GM18870 (cell line): ENCODE data around the gene TADA3.

Experiments used
- ATAC-seq: cut with Tn5 transposase; IDR thresholded peaks from one replicate; pipeline ENCODE4 v1.9.1; 2021; ENCODE audit warnings: moderate library complexity; ENCODE audit not compliant: unreplicated experiment

Gene TADA3

DNA sequence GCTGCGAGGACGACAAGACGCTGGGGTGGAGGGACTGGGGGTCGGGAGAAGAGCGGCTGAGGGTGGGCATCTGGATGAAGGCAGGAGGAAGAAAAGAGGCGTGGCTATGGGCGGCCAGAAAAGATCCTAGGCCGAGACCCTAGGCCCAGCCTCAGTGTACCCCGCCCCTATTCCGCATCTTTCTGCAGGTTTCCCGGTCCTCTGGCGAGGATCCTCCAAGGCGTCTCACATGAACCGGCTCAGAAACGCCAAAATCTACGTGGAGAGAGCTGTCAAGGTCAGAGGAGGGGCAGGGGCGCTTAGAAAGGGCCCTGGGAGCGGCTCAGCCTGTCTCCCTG, 18.1 kb upstream of the TADA3 start:
- no peak for ATAC-seq

DNA sequence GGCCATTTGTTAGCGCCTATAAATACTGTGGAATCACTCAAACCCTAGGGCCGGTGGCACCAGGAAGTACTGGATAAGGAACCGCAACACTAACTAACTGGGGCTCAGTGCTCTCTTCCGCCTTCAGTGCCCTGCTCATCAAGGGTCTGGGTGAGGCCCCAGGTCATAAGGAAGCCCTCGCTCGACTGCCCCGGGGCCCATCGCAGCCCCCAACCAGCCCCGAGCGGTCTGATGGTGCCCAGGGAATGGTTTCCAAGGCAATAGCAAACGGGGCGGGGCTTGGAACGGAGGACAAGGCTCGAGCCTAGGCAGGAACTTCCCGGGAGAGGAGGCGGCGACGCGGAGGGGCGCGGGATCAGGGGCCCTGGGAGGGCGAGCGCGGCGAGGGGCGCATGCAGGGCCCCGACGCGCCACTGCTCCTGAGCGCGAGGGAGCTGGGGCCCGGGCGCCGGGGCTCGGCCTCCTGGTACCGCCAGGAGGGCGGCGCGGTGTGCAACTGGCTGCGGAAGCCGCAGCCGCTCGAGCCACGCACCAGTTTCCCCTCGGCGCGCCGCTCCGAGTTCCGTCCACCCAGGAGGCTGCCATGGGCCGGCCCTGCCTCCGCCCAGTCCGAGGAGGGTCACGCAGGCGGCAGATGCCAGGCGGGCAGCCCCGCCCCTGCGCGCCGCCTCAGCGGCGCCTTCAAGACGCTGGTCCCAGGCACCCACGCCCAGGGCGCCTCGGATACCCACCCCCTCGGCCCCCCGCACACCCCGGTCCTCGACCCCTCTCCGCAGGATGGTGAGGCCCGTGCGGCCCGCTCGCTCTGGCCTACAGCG, 17.6 kb upstream of the TADA3 start, which contains the start of gene TTLL3:
TTLL3 (plus strand) TSS at position 648 of the 818 bp plus-strand sequence. CDS start 400 bp downstream, outside the sequence.
- ATAC-seq = no peak

DNA sequence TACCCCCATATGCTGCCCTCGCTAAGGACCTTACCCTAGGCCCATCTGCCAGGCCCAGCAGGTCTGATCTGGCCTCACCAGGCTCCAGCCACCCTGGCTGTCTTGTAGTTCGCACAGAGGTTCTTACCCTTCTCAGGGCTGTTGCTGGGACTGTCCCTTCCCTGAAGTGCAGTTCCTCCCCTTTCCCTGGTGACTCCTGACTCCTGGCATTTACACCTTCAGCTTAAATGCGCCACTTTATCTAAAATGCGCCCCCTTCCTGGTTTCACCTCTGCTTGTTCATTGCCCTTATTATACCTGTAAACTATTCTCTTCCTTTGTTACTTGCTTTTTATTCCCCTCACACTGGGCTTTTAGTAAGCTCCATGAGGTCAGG, 17.0 kb upstream of the TADA3 start:
- ATAC-seq = no peak

DNA sequence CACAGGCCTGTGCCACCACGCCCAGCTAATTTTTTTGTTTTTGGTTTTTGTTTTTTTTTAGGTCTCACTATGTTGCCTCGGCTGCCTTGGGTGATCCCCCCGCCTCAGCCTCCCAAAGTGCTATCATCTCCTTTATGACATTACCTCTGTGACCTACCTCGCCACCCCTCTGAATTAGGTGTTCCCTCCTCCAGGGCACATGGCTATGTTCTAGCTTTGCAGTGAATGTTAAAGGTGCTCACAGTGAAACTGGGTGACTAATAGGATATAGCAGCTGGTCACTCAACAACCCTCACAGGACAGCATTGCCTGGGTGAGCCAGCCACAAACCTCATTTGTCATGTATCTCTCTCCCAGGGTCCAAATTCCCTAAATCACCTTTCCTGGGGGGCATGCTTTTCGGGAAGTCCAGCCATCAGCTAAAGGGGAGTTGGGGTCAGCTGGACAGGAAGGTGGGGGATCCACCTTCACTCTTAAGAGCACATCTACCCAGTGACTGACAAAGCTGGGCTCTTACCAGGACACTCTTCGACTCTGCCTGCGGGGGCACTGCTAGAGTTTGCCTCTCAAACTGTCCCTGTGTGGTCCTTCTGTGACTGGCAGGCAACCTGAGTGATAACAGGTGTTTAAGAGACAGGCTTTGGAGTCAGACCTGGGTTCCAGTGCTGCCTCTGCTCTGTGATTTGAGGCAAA, 16.2 kb upstream of the TADA3 start:
- no peak for ATAC-seq

DNA sequence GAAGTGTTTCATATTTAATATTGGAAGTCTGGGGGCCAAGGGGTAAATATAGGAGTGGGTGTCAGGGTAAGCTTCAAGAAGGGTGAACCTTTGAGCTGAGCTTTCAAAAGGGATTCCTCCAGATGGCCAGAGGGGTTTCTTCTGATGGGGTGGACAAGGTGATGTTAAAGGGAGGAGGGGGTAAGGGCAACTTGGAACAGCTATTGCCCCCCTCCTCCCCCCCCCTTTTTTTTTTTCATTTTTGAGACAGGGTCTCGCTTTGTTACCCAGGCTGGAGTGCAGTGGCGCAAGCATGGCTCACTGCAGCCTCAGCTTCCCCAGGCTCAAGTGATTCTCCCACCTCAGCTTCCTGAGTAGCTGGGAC, 15.7 kb upstream of the TADA3 start:
- no peak for ATAC-seq

DNA sequence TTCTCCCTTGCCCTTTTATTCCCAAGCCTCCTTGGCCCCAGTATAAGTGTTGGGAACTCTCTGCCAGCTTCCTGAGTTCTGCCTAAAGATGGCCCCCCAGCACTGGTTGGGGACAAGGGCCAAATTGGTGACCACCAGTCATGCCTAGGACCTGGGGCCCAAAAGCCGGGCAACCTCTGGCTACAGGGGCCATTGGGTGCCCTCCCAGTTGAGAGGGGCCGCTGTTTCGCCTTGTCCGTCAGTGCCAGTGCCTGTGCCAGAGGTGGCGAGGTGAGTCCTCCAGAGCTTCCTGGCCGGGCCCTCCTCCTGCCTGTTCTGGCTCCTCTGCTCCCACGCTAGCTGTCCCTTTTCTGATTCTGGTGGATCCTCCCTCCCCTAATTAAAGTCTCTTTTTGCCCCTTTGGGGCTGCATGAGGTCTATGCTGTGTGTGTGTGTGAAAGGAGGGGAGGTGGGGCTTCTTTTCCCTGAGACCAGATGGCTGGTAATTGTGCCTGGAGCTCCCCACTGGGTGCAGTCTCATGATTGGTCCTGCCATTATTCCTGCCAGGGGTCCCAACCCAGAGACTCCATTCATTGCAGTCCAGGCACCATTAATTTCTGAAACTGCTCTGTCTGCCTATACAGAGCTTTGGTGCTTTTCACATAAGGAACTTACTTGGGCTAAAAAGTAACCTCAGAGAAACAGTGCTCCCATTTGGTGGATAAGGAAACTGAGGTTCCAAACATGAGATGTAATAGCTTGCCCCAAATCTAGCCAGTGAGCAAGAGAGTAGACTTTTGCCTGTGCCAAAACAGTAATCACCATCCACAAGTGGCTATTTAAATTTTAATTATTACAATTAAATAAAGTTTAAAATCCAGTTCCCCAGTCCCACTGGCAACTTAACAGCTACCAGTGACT, 14.7 kb upstream of the TADA3 start:
- no peak for ATAC-seq

DNA sequence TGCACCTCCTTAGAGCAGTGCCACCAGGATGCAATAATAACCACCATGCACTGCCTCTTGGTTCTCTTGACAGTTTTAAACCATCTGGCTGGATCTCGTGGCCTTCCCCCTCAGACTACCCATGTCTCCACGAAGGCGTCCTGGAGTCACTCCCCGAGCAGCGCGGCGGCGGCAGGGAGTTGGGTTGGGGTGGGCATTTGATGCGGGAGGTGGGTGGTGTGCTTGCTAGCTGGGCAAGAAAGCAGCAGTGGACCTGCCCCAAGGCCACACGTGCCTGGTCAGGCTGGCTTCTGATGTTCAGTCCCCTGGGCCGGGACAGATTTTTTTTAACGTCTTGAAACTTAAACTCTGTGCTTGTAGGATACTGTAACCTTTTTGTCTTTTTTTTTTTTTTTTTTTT, 13.9 kb upstream of the TADA3 start:
- ATAC-seq = no peak

DNA sequence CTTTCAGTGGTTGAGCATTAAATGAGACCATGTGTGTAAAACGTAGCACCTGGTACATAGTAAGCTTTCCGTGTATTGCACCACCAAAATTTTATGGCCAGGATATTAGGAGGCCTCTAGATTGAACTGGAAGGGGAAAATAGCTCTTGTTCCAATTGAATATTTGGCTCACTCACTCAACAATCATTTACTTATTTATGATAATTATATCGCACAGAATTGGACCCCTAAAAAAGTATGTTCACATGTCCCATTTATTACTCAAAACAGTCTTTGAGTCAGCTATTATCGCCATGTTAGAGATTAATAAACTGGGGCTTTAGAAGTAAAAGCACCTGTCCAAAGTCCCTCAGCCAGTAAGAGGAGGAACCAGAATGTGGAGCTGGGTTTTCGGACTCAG, 12.7 kb upstream of the TADA3 start:
- ATAC-seq = no peak

DNA sequence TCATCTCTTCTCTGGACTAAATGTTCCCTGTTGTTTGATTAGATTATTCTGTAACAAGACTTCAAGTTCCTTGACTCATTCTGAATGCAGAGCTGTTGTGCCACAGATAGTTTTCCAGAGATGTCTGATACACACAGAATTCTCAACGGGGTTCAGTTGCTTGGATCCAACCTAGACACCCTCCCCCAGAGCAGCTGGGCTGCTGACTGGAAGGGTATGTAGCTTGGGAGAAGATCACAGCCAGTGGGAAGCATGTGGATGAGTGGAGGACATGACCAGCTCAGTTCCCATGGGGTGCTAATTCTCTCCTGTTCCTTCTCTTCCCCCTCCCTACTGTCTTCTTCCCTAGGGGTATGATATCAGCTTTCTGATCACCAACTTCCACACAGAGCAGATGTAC, 11.2 kb upstream of the TADA3 start:
- no peak for ATAC-seq

DNA sequence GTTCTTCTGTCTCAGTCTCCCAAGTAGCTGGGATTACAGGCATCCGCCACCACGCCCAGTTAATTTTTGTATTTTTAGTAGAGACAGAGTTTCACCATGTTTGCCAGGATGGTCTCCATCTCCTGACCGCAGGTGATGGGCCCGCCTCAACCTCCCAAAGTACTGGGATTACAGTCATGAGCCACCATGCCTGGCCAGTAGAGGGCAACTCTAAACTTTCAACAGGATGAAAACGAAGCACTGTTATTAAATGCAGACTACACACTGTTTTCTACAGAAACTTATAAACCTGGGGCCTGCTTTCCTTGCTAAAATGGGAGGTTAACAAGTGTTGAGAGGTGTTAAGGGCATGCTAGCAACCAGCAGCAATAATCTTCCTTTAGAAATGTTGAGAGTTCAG, 8.3 kb upstream of the TADA3 start:
- no peak for ATAC-seq

DNA sequence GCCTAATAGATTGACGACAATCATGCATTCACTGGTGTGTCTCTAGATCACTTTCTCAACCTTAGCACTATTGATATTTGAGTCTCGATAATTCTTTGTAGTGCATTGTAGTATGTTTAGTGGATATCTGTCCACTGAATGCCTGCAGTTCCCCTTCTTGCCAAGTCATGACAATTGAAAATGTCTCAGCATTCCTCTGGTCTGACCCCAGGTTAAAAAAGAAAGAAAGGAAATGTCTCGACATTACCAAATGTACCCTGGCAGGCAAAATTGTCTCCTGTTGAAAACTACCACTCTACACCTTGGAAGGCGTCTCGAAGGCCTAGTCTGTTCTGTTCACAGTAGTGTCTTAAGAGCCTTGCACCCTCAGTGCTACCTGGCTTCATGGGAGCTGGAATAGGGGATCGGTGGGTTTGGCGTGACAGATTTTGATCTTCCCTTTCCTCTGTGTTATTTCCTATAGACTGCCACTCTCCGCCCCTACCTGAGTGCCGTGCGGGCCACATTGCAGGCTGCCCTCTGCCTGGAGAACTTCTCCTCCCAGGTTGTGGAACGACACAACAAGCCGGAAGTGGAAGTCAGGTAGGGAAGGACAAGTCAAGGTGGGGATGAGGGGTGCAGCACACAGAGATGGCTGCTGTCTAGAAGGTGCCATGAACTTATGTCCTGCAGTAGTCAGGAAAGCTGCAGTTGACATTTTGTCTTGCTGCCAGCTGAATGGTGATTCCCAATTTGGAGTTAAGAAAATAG, 5.1 kb upstream of the TADA3 start:
- no peak for ATAC-seq

DNA sequence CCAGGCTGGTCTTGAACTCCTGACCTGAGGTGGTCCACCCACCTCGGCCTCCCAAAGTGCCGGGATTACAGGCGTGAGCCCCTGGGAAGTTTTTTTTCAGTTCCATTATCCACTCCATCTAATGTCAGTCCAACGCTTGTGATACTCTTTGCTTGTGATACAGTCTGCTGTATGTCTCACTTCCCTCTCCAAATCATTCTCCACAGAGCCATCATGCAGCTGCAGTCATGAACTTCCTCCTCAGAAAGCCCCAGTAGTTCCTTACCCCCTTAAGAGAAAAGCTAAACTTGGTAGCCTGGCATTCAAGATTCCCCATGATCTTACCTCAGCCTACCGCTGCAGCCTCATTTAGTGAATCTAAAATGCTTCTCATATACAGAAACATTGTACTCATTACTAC, 2.9 kb upstream of the TADA3 start:
- ATAC-seq = no peak

DNA sequence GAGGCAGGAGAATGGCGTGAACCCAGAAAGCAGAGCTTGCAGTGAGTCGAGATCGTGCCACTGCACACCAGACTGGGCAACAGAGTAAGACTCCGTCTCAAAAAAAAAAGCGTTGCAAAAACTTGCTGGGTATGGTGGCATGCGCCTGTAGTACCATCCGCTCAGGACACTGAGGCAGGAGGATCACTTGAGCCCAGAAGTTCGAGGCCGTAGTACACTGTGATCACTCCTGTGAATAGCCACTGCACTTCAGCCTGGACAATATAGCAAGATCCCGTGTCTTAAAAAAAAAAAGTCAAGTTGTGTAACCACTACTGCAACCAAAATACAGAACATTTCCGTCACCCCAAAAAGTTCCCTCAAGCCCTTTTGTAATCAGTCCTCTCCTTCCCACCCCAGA, 2.1 kb upstream of the TADA3 start:
- ATAC-seq = no peak

DNA sequence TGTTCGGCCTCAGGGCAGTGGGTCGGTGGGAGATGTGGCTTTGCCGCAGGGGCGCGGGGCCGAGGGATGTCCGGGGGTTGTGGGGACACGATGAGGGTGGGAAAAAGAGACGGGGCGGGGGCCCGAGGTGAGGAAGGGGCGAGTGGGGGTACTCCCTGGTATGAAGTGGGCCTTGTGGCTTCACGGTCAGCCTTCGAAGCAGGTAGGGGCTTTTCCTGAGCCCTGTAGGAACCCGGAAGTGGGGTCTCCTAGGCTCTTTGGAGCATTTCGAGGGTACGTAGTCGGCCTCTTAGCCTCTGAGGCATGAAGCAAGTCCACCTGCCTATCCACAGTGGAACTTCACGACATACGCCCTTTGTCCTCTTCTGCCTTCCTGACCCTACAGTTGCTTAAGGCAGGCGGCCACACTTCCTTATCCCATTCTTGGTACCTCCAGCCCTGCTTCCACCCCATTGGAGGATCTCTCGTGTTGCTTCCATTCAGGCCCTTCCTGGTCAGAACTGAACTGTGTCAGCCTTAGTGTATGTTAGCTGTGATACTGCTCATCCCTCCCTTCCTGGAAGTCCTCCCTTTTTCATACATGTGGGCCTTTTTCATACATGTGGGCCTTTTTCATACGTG, 998 bp upstream of the TADA3 start:
- no peak for ATAC-seq

DNA sequence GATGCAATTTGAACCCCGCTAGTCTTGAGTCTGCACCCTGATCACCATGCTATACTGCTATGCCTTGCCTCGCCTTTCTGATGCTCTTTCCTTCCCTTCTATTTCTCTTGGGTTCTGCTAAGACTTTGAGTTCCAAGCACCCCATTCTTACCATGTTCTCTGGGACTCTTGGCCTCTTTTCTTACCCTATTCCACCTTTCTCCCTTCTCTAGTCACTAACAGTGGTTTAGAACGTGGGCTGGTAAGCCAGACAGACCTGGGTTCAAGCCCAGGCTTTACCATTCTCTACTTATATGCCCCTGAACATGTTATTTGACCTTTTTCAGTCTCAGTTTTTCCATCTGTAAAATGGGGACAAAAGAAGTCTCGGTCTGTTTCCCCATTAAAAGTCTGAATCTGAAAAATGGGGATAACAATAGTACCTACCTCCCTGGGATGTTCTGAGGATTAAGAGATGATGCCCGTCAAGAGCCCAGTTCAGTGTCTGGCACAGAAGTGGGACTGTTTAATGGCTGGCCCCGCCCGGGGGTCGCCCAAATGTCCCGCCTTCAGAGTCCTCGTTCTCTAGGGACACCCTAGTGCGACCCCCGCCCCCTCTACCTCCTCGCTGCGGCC, 376 bp downstream of the TADA3 start:
- peak; percentile 4 for ATAC-seq

DNA sequence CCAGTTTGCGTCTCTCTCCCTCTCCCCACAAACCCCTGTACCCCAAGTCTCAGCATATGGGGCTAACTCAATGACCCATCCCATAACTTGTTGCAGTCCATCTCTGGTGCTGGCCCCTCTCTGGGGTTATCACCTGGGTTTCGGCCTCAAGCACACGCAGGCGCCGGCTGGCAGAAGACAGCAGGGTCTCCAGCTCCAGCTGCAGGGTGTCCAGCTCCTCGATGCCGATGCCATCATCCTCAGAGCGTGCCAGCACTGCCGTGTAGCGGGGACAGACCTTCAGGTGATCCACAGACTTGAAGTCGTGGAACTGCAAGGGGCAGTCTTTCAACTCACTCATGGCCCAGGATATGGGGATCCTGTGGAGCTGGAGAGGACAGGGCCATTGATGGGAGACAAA, 1.1 kb downstream of the TADA3 start:
- ATAC-seq = no peak

DNA sequence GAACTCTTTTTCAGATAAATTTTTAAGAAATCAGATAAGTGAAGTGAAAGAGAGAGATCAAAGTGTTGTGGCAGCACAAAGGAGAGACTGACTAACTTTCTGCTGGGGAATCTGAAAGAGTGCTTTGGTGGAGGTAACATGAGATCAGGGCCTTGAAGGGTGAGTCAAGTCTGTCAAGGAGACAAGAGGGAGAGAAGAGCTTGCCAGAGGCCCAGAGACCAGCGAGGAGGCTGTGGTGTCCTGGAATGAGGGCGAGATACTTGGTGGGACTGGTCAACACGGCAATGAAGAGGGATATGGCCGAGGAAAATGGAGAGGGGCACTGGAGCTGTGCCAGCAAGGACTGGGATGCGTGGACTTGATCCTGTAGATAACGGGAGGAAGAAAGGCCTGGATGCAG, 4.6 kb downstream of the TADA3 start:
- ATAC-seq = no peak

DNA sequence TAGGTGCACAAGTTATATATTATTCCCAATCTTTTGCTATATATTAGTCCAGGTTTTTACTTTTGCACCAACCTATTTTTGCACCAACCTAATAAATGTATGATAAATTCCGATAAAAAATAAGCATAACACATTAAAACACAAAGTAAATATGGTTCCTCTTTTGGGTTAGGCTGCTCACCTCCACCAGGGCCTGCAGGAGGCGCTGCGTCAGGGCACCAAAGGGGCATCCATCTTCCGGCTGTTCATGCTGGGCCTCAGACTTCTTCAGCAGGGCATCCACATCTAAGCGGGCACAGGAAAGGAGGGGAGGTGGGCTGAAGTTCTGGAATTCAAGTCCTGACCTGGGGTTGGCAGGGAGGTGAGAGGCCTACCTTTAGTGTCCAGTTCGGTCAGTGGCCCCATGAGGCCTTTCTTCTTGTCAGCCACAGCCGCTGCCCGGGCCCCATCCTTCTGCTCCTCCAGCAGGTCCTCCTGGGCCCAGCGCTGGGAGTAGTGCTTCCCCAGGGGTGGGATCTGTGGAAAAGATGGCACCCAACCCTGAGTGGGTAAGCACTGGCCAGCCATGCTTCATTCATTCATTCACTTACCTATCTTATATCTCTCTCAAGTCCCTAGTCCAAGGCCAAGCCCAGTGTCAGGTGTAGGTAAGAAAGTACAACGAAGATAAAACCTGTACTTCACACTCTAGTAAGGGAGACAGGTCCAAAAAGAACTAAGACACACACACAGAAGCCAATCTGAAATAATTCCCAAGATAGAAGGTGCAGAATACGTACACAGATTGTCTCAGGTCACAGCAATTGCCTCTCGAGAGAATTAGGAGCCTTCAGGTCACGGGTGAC, 5.2 kb downstream of the TADA3 start:
- no peak for ATAC-seq

DNA sequence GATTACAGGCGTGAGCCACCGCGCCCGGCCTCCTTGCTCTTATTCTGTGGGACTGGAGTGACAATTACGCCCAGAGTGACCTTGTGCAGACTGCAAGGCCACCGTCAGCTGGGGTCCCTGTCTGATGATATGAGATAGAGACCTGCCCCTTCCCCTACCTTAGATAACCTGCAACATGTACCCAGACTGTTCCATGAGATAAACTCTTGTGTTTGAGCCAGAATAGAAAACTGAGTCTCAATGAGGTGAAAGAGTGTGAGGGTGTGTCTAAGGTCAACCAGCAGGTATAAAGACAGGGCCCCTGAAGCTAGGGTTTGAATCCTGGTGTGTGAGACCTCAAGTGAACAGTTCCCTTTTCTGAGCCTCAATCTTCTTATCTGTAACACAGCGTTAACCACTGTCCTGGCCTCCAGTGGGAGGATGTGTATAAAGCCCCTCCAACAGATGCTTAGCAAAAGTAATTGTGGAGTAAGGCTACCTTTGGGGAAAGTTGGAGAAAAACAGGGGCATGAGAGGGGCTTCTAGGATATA, 6.0 kb downstream of the TADA3 start:
- ATAC-seq = no peak
